SKM-1 (cell line): ENCODE measurements around the gene TSR3.

ENCODE experiments used
- DNase-seq: peaks from one replicate; lab custom pipeline; 2025; ENCODE audit not compliant: unreplicated experiment; lab: John Stamatoyannopoulos, UW

The TSR3 gene

GRCh38 chr16:1355591-1355990 is 3.9 kb upstream of the TSR3 start:
- DNase-seq = no peak

- no peak for DNase-seq
Measured at GRCh38 chr16:1354815-1355540, 3.3 kb upstream of the TSR3 start.

DNA sequence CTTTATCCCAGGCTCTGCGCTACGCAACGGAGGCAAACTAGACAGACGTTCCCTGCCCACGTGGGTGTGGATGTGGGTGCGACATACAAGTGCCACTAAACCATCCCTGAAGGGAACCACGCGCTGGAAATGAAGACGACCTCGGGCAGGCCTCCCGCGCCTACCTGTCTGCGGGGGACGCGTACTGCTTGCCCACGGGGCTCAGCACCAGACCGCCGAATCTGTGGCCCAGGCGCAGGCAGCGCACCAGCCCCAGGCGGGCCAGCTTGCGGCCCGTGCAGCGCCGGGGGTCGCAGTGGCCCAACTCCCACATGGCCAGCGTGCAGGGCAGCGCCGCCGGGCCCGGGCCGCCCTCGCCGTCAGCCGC is 480 bp downstream of the TSR3 start:
- DNase-seq = no peak

DNA sequence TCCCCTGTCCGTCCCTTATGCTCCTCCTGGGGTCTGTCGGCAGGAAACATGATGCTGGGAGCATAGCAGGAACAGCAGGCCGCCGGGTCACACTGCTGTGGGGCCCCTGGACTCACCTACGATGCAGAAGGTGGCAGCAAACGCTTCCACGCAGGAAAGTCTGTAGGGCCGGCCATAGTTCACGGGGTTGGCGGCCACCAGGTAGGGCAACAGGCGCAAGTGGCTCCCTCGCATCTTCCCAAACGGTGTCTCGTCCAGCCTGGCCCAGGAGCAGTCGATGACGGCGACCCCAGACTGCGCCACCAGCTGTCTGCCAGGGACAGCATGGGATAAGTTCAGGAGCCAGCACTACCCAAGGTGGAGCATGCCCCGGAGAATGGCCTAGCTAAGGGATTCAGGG is 987 bp downstream of the TSR3 start:
- no peak for DNase-seq

GRCh38 chr16:1349951-1350350 is 1.7 kb downstream of the TSR3 start:
- DNase-seq = no peak

DNA sequence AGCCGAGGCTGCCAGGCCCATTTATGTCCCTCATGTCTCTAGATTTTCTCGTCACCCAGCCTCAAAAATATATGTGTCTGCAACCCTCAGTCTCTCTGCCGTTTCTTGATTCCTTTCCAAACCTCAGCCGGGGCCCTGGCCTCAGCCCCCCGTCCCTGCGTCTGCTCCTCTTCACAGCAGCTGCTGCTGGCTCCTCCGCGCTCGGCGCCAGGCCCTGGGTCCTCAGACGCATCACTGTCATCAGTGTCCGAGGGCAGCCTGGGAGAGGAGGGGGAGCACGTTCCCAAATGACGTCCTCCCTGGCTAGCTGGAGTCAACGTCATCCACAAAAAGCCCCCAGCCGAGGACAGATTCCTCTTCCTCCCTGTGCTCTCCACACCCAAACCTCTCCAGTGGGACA is 2.3 kb downstream of the TSR3 start:
- DNase-seq = no peak

- no peak for DNase-seq
Measured at GRCh38 chr16:1348926-1349325, 2.8 kb downstream of the TSR3 start.

DNA sequence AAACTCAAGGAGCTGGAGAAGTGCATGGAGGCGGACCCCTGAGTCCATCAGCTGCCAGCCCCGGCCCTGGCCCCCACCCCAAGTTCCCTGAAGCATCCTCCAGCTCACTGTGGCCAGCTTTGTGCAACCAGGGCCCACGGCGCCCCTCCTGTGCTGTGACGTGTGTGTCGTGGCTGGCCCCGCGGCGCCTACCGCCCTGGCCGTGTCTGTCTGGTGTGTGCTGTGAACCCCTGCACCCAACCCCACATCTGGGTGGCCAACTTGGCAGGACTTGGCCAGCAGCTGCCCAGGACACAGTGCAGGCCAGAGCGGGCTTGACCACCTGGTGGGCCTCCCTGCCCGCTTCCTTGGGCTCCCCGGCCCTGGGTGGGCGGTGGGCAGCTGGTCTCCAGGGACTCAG is 3.2 kb downstream of the TSR3 start:
- DNase-seq = no peak

GRCh38 chr16:1347962-1348361 is 3.7 kb downstream of the TSR3 start:
- DNase-seq = no peak

GRCh38 chr16:1347286-1347855 is 4.3 kb downstream of the TSR3 start:
- no peak for DNase-seq

- DNase-seq = no peak
Measured at GRCh38 chr16:1346422-1347285, 5.0 kb downstream of the TSR3 start.

GRCh38 chr16:1345651-1346421 is 5.8 kb downstream of the TSR3 start:
- DNase-seq = no peak

- DNase-seq = no peak
Measured at GRCh38 chr16:1345087-1345486, 6.6 kb downstream of the TSR3 start.

DNA sequence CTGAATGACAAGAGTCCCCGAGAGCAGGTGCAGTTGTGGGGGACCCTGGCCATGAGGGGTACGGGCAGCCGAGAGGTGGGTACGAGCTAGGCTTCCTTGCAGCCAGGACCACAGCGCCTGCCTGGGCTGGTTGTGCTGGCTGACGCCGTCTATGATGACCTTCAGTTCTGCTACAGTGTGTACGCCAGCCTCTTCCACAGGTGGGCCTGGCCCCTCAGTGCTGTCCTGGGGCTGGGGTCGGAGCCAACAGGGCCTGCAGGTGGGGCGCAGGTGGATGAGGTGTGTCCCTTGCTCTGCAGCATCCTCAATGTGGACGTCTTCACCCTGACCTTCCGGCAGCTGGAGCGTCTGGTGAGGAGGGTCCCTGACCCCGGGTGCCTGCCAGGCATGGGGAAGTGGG is 7.2 kb downstream of the TSR3 start:
- DNase-seq = no peak

- DNase-seq = no peak
Measured at GRCh38 chr16:1343428-1344242, 8.0 kb downstream of the TSR3 start.

- DNase-seq = peak; percentile 99
Measured at GRCh38 chr16:1342526-1343427, 8.9 kb downstream of the TSR3 start.

- DNase-seq = no peak
Measured at GRCh38 chr16:1341495-1342420, 9.9 kb downstream of the TSR3 start.

DNA sequence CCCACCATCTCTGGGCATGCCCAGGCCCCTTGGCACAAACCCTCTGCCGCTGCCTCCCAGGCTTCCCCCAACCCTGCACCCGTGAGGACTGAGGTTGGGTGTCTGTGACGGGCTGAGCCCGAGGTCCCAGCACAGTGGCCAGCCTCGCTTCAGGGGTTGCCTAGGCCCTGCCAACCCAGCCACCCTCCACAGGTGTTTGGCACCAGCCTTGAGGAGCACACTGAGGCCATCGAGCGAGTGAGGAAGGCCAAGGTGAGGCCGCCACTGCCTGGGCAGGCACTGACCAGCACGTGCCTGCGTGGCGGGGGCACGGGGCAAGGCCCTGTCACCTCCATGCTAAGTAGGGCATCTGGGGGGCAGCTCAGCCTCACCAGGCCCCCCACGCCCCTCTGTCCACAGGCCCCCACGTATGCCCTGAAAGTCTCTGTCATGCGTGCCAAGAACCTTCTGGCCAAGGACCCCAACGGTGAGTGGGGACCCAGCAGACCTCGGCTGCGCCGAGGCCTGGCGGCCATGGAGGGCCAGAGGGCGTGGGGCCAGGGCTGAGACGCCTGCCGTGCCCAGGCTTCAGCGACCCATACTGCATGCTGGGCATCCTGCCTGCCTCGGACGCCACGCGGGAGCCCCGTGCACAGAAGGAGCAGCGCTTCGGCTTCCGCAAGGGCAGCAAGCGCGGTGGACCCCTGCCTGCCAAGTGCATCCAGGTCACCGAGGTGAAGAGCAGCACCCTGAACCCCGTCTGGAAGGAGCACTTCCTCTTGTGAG is 10.8 kb downstream of the TSR3 start:
- DNase-seq = no peak
